Activated CD4-positive, alpha-beta T cell treated with anti-CD3 and anti-CD28 coated beads for 24 hours (primary cell): ENCODE results near the gene POM121.
"Not testable (repeated sequence)": the region's sequence is repeated elsewhere in the genome, so short reads cannot be mapped to it uniquely, and the experiment has no call there.

ENCODE experiments used
- DNase-seq, 2 donors: peaks; one replicate each; pipeline ENCODE4 v3.0.0-alpha.2; 2020; ENCODE audit warnings: low read depth in 2 of 2

The POM121 gene

GRCh38 chr7:72924733-72925545 lies at the start of gene POM121:
Gene POM121 (plus strand): TSS chr7:72925095. CDS start chr7:72925122, 27 bp downstream.
- peak; percentile 70 to 72 for DNase-seq

- DNase-seq: peak; percentile 41 to 62
These were observed 45.7 kb upstream of the POM121 start for GRCh38 chr7:72879079-72879736.

- peak in 1 of 2 donors; percentile 41 for DNase-seq
These were observed 45.1 kb upstream of the POM121 start for GRCh38 chr7:72879737-72880215.

GRCh38 chr7:72891750-72892149 lies 33.1 kb upstream of the POM121 start:
- DNase-seq: not testable (repeated sequence)

- not testable (repeated sequence) for DNase-seq
These were observed 20.2 kb upstream of the POM121 start for GRCh38 chr7:72904740-72905139.

- not testable (repeated sequence) for DNase-seq
These were observed 16.5 kb upstream of the POM121 start for GRCh38 chr7:72908422-72908821.

- DNase-seq: not testable (repeated sequence)
These were observed 13.5 kb upstream of the POM121 start for GRCh38 chr7:72911395-72911794.

GRCh38 chr7:72913750-72914149 lies 11.1 kb upstream of the POM121 start:
- DNase-seq: not testable (repeated sequence)

- peak; percentile 42 to 44 for DNase-seq
These were observed 10.0 kb upstream of the POM121 start for GRCh38 chr7:72914756-72915525.

GRCh38 chr7:72919256-72919775 lies 5.6 kb upstream of the POM121 start:
- DNase-seq: no peak

- DNase-seq: no peak
These were observed 536 bp upstream of the POM121 start for GRCh38 chr7:72924386-72924732.

- DNase-seq: no peak
These were observed 738 bp downstream of the POM121 start for GRCh38 chr7:72925546-72926120.

GRCh38 chr7:72927791-72928190 lies 2.9 kb downstream of the POM121 start:
- not testable (repeated sequence) for DNase-seq

GRCh38 chr7:72928216-72928615 lies 3.3 kb downstream of the POM121 start:
- DNase-seq: not testable (repeated sequence)

- not testable (repeated sequence) for DNase-seq
These were observed 17.3 kb downstream of the POM121 start for GRCh38 chr7:72942022-72942705.

GRCh38 chr7:72942956-72943355 lies 18.1 kb downstream of the POM121 start:
- not testable (repeated sequence) for DNase-seq

GRCh38 chr7:72944937-72945336 lies 20.0 kb downstream of the POM121 start:
- DNase-seq: not testable (repeated sequence)

- not testable (repeated sequence) for DNase-seq
These were observed 20.7 kb downstream of the POM121 start for GRCh38 chr7:72945597-72945996.

- DNase-seq: not testable (repeated sequence)
These were observed 21.3 kb downstream of the POM121 start for GRCh38 chr7:72946130-72946745.

- DNase-seq: not testable (repeated sequence)
These were observed 23.8 kb downstream of the POM121 start for GRCh38 chr7:72948714-72949113.
